ENCODE measurements around the gene RRP8.

RRP8 gene

DNA sequence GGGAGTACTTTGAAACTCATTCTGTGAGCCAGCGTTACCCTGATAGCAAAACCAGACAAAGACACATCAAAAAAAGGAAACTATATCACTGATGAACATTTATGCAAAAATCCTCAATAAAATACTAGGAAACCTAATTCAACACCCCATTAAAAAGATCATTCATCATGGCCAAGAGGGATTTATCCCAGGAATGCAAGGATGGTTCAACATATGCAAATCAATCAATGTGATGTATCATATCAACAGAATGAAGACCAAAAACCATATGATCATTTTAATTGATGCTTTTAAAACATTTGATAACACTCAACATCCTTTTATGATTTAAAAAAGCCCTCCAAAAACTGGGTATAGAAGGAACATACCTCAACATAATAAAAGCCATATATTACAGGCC is 19.8 kb downstream of the RRP8 start:
- H3K9me3 ChIP-seq (ENCODE audit: control insufficient read depth in 1 of 2, low read length in 2 of 2) = peaks cover 5 to 18% of the 10 kb centered on the region in 2 donors
- H3K27ac ChIP-seq (ENCODE audit: low read depth, low read length) = no peak overlapping the region
- peaks cover 0 to 8% of the 10 kb centered on the region in 2 donors for H3K36me3 ChIP-seq (ENCODE audit: control insufficient read depth in 1 of 2, insufficient read depth in 2 of 2, low read length in 2 of 2)
- H3K4me1 ChIP-seq (ENCODE audit: control insufficient read depth in 1 of 2, insufficient read depth in 2 of 2, low read length in 2 of 2) = no peaks in the 10 kb centered on the region
- no peaks in the 10 kb centered on the region for H3K27me3 ChIP-seq (ENCODE audit: control insufficient read depth in 1 of 2, insufficient read depth in 2 of 2, low read length in 2 of 2)
- H3K9ac ChIP-seq (ENCODE audit: low read depth in 1 of 2, low read length in 2 of 2) = no peak overlapping the region
- H3K4me3 ChIP-seq (ENCODE audit: low read depth in 1 of 2, low read length in 2 of 2) = no peak overlapping the region

DNA sequence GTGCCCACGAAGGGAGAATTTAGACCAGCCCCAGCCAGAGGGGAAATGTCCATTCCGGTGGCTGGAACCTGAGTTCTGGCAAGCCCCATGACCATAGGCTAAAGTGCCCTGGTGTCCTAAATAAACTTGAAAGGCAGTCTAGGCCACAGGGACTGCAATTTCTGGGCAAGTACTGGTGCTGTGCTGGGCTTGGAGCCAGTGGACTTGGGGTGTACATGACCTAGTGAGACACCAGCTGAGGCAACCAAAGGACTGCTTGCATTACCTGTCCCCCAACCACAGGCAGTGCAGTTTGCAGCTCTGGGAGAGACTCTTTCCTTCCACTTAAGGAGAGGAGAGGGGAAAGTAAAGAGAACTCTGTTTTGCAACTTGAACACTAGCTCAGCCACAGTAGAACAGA is 23.7 kb downstream of the RRP8 start:
- Histone ChIP-seq H3K27me3 (ENCODE audit: control insufficient read depth in 1 of 2, insufficient read depth in 2 of 2, low read length in 2 of 2) (no peaks in the 10 kb centered on the region), H3K4me1 (ENCODE audit: control insufficient read depth in 1 of 2, insufficient read depth in 2 of 2, low read length in 2 of 2) (no peaks in the 10 kb centered on the region), H3K27ac (ENCODE audit: low read depth, low read length) (no peak overlapping the region), H3K36me3 (ENCODE audit: control insufficient read depth in 1 of 2, insufficient read depth in 2 of 2, low read length in 2 of 2) (peaks cover 0 to 6% of the 10 kb centered on the region in 2 donors), H3K9ac (ENCODE audit: low read depth in 1 of 2, low read length in 2 of 2) (no peak overlapping the region), H3K9me3 (ENCODE audit: control insufficient read depth in 1 of 2, low read length in 2 of 2) (peaks cover 5 to 15% of the 10 kb centered on the region in 2 donors), H3K4me3 (ENCODE audit: low read depth in 1 of 2, low read length in 2 of 2) (no peak overlapping the region)

DNA sequence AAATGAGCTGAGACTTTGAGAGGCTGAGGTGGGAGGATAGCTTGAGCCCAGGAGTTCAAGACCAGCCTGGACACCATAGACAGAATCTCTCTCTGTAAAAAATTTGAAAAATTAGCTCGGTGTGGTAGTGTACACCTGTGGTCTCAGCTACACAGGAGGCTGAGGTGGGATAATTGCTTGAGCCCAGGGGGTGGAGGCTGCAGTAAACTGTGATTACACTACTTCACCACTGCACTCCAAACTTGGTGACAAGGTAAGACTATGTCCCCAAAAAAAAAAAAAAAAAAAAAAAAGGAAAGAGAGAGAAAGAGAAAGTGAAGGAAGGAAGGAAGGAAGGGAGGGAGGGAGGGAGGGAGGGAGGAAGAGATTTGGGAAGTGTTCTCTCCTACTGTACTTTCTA is 25.3 kb downstream of the RRP8 start:
- H3K4me3 ChIP-seq (ENCODE audit: low read depth in 1 of 2, low read length in 2 of 2) = no peak overlapping the region
- H3K9me3 ChIP-seq (ENCODE audit: control insufficient read depth in 1 of 2, low read length in 2 of 2) = no peaks in the 10 kb centered on the region
- no peaks in the 10 kb centered on the region for H3K4me1 ChIP-seq (ENCODE audit: control insufficient read depth in 1 of 2, insufficient read depth in 2 of 2, low read length in 2 of 2)
- no peak overlapping the region for H3K9ac ChIP-seq (ENCODE audit: low read depth in 1 of 2, low read length in 2 of 2)
- H3K27ac ChIP-seq (ENCODE audit: low read depth, low read length) = no peak overlapping the region
- H3K27me3 ChIP-seq (ENCODE audit: control insufficient read depth in 1 of 2, insufficient read depth in 2 of 2, low read length in 2 of 2) = no peaks in the 10 kb centered on the region
- peaks cover 0 to 6% of the 10 kb centered on the region in 2 donors for H3K36me3 ChIP-seq (ENCODE audit: control insufficient read depth in 1 of 2, insufficient read depth in 2 of 2, low read length in 2 of 2)

DNA sequence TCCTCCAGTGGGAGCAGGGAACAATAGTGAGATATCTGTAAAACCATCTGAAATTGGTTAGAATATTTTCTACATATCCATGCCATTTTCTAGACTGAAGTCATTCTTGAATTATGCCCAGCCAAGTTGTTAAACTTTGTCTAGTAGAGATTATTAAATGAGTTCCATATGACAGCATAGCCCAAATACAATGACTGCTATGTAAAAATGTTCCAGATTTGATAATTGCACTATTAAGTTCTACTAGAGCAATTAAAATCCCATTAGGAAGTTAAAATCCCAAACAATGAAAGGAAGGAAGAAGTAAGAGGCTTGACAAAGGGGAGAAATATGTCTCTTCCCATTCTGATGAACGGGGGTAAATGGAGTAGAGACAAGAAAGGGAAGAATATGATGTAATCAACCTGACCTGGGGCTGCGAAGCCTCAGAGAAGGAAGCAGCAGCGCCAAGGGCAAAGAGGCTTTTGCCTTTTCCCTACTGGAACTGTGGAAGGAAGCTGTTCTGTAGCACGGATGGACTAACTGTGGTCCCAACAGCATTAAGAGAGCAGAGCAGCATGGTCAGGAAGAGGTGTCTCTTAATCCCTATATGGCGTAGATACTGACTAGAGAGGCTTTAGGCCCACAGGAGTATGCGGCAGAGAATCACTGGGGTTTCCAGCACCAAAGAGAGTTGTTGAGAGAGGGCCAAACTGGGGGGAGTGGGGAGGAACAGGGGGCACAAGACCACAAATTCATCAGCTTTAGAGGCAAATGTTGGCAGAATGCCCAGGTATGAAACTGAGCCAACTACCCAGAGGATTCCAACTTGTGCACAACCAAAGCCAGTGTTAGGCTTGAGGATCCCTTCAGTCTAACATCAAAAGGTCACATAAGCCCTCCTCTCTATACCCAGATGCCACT is 26.7 kb downstream of the RRP8 start:
- no peak overlapping the region for H3K4me3 ChIP-seq (ENCODE audit: low read depth in 1 of 2, low read length in 2 of 2)
- no peaks in the 10 kb centered on the region for H3K9me3 ChIP-seq (ENCODE audit: control insufficient read depth in 1 of 2, low read length in 2 of 2)
- no peak overlapping the region for H3K27ac ChIP-seq (ENCODE audit: low read depth, low read length)
- H3K4me1 ChIP-seq (ENCODE audit: control insufficient read depth in 1 of 2, insufficient read depth in 2 of 2, low read length in 2 of 2) = no peaks in the 10 kb centered on the region
- H3K27me3 ChIP-seq (ENCODE audit: control insufficient read depth in 1 of 2, insufficient read depth in 2 of 2, low read length in 2 of 2) = no peaks in the 10 kb centered on the region
- H3K36me3 ChIP-seq (ENCODE audit: control insufficient read depth in 1 of 2, insufficient read depth in 2 of 2, low read length in 2 of 2) = peaks cover 0 to 6% of the 10 kb centered on the region in 2 donors
- H3K9ac ChIP-seq (ENCODE audit: low read depth in 1 of 2, low read length in 2 of 2) = no peak overlapping the region

DNA sequence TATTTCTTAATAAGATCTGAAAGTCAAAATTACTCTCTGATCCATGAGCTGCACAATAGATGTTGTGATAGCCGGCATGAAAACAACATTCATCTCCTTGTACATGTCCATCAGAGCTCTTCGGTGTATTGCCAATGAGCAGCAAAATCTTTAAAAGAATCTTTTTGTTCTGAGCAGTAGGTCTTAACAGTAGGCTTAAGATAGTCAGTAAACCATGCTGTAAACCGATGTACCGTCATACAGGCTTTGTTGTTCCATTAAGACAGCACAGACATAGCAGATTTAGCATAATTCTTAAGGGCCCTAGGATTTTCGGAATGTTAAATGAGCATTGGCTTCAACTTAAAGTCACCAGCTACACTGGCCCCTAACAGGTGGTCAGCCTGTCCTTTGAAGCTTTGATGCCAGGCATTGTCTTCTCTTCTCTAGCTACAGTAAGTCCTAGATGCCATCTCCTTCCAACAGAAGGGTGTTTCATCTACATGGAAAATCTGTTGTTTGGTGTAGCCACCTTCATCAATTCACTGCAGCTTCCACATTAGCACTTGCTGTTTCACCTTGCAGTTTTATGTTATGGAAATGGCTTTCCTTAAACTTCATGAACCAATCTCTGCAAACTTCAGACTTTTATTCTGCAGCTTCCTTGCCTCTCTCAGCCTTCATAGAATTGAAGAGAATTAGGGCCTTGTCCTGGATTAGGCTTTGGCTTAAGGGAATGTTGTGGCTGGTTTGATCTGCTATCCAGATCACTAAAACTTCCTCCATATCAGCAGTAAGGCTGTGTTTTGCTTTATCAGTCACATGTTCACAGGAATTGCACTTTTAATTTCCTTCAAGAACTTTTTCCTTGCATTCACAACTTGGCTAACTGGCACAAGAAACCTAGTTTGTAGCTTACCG is 28.4 kb downstream of the RRP8 start:
- H3K27me3 ChIP-seq (ENCODE audit: control insufficient read depth in 1 of 2, insufficient read depth in 2 of 2, low read length in 2 of 2) = no peaks in the 10 kb centered on the region
- no peaks in the 10 kb centered on the region for H3K9me3 ChIP-seq (ENCODE audit: control insufficient read depth in 1 of 2, low read length in 2 of 2)
- no peaks in the 10 kb centered on the region for H3K4me1 ChIP-seq (ENCODE audit: control insufficient read depth in 1 of 2, insufficient read depth in 2 of 2, low read length in 2 of 2)
- no peak overlapping the region for H3K9ac ChIP-seq (ENCODE audit: low read depth in 1 of 2, low read length in 2 of 2)
- H3K36me3 ChIP-seq (ENCODE audit: control insufficient read depth in 1 of 2, insufficient read depth in 2 of 2, low read length in 2 of 2) = peaks cover 0 to under 1% of the 10 kb centered on the region in 2 donors
- no peak overlapping the region for H3K4me3 ChIP-seq (ENCODE audit: low read depth in 1 of 2, low read length in 2 of 2)
- H3K27ac ChIP-seq (ENCODE audit: low read depth, low read length) = no peak overlapping the region

DNA sequence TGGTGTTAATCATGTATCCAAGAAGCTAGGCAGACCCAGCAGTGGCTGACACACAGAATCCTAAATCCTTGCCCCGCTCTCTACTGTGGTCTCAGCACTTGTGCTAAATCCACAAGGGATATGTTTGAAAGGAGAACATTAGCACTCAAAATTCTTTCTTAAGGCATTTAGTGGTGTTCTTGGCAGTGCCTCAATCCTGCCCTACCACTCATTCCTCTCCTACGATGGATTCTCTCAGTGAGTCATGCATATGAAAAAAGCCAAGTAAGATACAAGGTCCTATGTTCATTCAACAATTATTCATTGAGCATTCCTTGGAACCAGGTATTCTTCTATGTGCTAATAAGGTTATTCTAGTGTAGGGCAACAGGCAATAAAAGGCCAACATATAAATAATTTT is 31.2 kb downstream of the RRP8 start:
- no peaks in the 10 kb centered on the region for H3K27me3 ChIP-seq (ENCODE audit: control insufficient read depth in 1 of 2, insufficient read depth in 2 of 2, low read length in 2 of 2)
- H3K36me3 ChIP-seq (ENCODE audit: control insufficient read depth in 1 of 2, insufficient read depth in 2 of 2, low read length in 2 of 2) = no peaks in the 10 kb centered on the region
- H3K9ac ChIP-seq (ENCODE audit: low read depth in 1 of 2, low read length in 2 of 2) = no peak overlapping the region
- no peak overlapping the region for H3K4me3 ChIP-seq (ENCODE audit: low read depth in 1 of 2, low read length in 2 of 2)
- no peaks in the 10 kb centered on the region for H3K9me3 ChIP-seq (ENCODE audit: control insufficient read depth in 1 of 2, low read length in 2 of 2)
- peaks cover 0 to 5% of the 10 kb centered on the region in 2 donors for H3K4me1 ChIP-seq (ENCODE audit: control insufficient read depth in 1 of 2, insufficient read depth in 2 of 2, low read length in 2 of 2)
- no peak overlapping the region for H3K27ac ChIP-seq (ENCODE audit: low read depth, low read length)

DNA sequence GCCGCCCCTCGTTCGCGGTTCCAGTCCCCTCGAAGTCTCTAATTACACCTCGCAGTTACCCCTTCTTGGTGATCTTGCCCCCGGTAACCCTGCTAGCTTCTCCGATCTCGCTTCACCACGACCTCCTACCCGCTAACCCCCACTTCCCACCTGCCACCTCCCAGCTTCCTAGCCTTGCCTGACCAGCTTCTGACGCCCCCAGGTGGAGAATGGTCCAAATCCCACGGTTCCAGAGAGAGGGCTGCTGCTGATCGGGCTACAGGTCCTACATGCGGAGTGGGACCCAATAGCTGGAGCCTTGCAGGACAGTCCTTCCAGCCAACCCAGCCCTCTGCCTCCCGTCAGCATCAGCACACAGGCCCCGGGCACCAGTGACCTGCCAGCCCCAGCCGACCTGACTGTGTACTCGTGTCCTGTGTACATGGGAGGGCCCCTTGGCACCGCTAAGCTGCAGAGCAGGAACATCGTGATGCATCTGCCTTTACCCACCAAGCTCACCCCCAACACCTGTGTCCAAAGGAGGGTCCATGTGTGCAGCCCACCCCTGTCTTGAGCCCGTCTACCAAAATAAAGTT is 31.9 kb downstream of the RRP8 start:
- H3K9me3 ChIP-seq (ENCODE audit: control insufficient read depth in 1 of 2, low read length in 2 of 2) = no peaks in the 10 kb centered on the region
- no peak overlapping the region for H3K9ac ChIP-seq (ENCODE audit: low read depth in 1 of 2, low read length in 2 of 2)
- no peaks in the 10 kb centered on the region for H3K27me3 ChIP-seq (ENCODE audit: control insufficient read depth in 1 of 2, insufficient read depth in 2 of 2, low read length in 2 of 2)
- H3K36me3 ChIP-seq (ENCODE audit: control insufficient read depth in 1 of 2, insufficient read depth in 2 of 2, low read length in 2 of 2) = no peaks in the 10 kb centered on the region
- H3K4me1 ChIP-seq (ENCODE audit: control insufficient read depth in 1 of 2, insufficient read depth in 2 of 2, low read length in 2 of 2) = peaks cover 0 to 5% of the 10 kb centered on the region in 2 donors
- H3K27ac ChIP-seq (ENCODE audit: low read depth, low read length) = no peak overlapping the region
- H3K4me3 ChIP-seq (ENCODE audit: low read depth in 1 of 2, low read length in 2 of 2) = no peak overlapping the region

DNA sequence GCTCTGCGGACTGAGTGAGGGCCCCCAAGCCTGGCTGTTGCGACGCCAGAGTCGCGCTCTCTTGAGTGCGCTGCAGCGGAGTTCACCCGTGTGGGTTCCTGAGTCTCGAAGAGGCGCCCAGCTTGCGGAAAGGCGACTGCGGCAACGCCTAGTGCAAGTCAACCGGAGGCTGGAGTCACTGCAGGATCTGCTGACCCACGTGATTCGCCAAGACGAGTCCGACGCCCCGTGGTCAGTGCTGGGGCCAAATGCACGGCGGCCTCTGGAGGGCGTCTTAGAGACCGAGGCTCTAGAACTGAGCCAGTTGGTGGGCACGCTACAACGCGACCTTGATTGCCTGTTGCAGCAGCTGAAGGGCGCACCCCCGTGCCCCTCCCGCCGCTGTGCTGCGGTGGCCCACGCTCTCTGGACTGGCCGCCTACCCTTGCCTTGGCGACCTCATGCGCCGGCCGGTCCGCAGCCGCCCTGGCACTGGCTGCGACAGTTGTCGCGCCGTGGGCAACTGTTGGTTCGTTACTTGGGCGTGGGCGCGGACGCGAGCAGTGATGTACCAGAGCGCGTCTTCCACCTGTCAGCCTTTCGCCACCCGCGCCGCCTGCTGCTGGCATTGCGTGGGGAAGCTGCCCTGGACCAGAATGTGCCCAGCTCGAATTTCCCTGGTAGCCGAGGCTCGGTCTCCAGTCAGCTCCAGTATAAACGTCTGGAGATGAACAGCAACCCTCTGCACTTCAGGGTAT is 32.6 kb downstream of the RRP8 start:
- no peak overlapping the region for H3K27ac ChIP-seq (ENCODE audit: low read depth, low read length)
- no peaks in the 10 kb centered on the region for H3K27me3 ChIP-seq (ENCODE audit: control insufficient read depth in 1 of 2, insufficient read depth in 2 of 2, low read length in 2 of 2)
- H3K4me3 ChIP-seq (ENCODE audit: low read depth in 1 of 2, low read length in 2 of 2) = no peak overlapping the region
- H3K36me3 ChIP-seq (ENCODE audit: control insufficient read depth in 1 of 2, insufficient read depth in 2 of 2, low read length in 2 of 2) = no peaks in the 10 kb centered on the region
- H3K9me3 ChIP-seq (ENCODE audit: control insufficient read depth in 1 of 2, low read length in 2 of 2) = no peaks in the 10 kb centered on the region
- peaks cover 0 to 5% of the 10 kb centered on the region in 2 donors for H3K4me1 ChIP-seq (ENCODE audit: control insufficient read depth in 1 of 2, insufficient read depth in 2 of 2, low read length in 2 of 2)
- no peak overlapping the region for H3K9ac ChIP-seq (ENCODE audit: low read depth in 1 of 2, low read length in 2 of 2)

DNA sequence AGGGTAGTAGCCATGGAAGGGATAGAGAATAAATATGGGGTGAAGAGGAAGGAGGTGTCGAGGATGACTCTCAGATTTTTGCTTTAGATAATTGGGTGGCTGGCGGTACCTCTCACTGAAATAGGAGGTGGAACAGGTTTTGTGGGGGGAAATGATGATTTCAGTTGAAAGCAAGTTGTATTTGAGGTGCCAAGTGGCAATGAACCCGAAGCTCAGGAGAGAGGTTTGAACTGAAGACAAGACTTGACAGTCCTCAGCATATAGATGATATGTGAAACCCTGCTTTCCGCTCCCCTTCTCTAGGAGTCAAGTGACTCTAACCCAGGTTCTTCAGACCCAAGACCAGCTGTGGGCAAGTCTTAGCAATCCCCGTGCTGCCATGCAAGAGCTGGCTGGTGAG is 33.7 kb downstream of the RRP8 start:
- Histone ChIP-seq H3K4me3 (ENCODE audit: low read depth in 1 of 2, low read length in 2 of 2) (no peak overlapping the region), H3K27me3 (ENCODE audit: control insufficient read depth in 1 of 2, insufficient read depth in 2 of 2, low read length in 2 of 2) (no peaks in the 10 kb centered on the region), H3K36me3 (ENCODE audit: control insufficient read depth in 1 of 2, insufficient read depth in 2 of 2, low read length in 2 of 2) (no peaks in the 10 kb centered on the region), H3K9ac (ENCODE audit: low read depth in 1 of 2, low read length in 2 of 2) (no peak overlapping the region), H3K4me1 (ENCODE audit: control insufficient read depth in 1 of 2, insufficient read depth in 2 of 2, low read length in 2 of 2) (peaks cover 0 to 5% of the 10 kb centered on the region in 2 donors), H3K9me3 (ENCODE audit: control insufficient read depth in 1 of 2, low read length in 2 of 2) (no peaks in the 10 kb centered on the region), H3K27ac (ENCODE audit: low read depth, low read length) (no peak overlapping the region)
